Measurements from ENCODE around the gene RBM24. TPM values are rescaled to one million over a fixed set of nuclear protein-coding genes. Genes with fewer than 3 reads are reported as not detected.
A peak's percentile ranks its signal among the peaks of the same experiment; 100 is the strongest.
"Not testable (repeated sequence)": the region's sequence is repeated elsewhere in the genome, so short reads cannot be mapped to it uniquely, and the experiment has no call there.

Gene RBM24
- total RNA-seq, 1 experiment from 2014 or later: not detected

DNA sequence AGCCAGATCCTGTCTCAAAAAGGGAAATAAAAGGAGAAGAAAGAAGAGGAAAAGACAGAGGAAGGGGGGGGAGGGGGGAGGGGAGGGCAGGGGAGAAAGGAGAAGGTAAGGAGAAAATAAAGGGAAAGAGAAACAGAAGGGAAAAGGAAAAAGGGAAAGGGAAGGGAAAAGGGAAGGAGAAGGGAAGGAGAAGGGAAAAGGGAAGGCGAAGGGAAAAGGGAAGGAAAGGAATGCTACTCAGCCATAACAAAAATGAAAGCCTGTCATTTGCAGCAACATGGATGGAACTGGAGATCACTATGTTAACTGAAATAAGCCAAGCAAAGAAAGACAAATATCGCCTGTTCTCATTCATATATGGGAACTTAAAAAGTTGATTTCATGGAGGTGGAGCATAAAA is 22.3 kb downstream of the RBM24 start:
- BruUV-seq (replicated peaks): no TSS peak
- Mint-ChIP-seq H3K36me3 (ENCODE audit: insufficient read depth, unreplicated experiment) (no peaks in the 10 kb centered on the region), H3K4me3 (ENCODE audit: unreplicated experiment) (no peak overlapping the region), H3K9me3 (ENCODE audit: unreplicated experiment) (no peaks in the 10 kb centered on the region), H3K27me3 (ENCODE audit: insufficient read depth, unreplicated experiment) (no peaks in the 10 kb centered on the region), H3K4me1 (ENCODE audit: low read depth, unreplicated experiment) (no peaks in the 10 kb centered on the region), H3K27ac (ENCODE audit: unreplicated experiment) (no peak overlapping the region)
- Histone ChIP-seq H3K27me3 (replicated peaks; ENCODE audit: control insufficient read depth, insufficient read depth, low read length) (no peaks in the 10 kb centered on the region), H3K36me3 (ENCODE audit: control insufficient read depth, insufficient read depth, low read length) (no peaks in the 10 kb centered on the region), H3K9me3 (no peaks in the 10 kb centered on the region), H3K4me1 (peaks cover 8% of the 10 kb centered on the region), H3K4me3 (ENCODE audit: low read depth, low read length) (no peak overlapping the region)
- no peak for DNase-seq
- intact Hi-C loops (cut with micrococcal nuclease; ENCODE audit: unreplicated experiment): no loop called here
- TF ChIP-seq, protein P1, sequence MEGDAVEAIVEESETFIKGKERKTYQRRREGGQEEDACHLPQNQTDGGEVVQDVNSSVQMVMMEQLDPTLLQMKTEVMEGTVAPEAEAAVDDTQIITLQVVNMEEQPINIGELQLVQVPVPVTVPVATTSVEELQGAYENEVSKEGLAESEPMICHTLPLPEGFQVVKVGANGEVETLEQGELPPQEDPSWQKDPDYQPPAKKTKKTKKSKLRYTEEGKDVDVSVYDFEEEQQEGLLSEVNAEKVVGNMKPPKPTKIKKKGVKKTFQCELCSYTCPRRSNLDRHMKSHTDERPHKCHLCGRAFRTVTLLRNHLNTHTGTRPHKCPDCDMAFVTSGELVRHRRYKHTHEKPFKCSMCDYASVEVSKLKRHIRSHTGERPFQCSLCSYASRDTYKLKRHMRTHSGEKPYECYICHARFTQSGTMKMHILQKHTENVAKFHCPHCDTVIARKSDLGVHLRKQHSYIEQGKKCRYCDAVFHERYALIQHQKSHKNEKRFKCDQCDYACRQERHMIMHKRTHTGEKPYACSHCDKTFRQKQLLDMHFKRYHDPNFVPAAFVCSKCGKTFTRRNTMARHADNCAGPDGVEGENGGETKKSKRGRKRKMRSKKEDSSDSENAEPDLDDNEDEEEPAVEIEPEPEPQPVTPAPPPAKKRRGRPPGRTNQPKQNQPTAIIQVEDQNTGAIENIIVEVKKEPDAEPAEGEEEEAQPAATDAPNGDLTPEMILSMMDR (IDR thresholded peaks at IDR 0.05; ENCODE audit: insufficient read depth in 1 of 2, low read depth in 1 of 2, low read length in 1 of 2, severe bottlenecking in 1 of 2, unreplicated experiment in 1 of 2): no peak
- POLR2A ChIA-PET: interaction anchor here (0.8 kb wide), 1 partner anchor 188 kb away, joined by 3 read pairs; no protein-coding TSS in a partner anchor
- CTCF ChIA-PET: no interaction called here

DNA sequence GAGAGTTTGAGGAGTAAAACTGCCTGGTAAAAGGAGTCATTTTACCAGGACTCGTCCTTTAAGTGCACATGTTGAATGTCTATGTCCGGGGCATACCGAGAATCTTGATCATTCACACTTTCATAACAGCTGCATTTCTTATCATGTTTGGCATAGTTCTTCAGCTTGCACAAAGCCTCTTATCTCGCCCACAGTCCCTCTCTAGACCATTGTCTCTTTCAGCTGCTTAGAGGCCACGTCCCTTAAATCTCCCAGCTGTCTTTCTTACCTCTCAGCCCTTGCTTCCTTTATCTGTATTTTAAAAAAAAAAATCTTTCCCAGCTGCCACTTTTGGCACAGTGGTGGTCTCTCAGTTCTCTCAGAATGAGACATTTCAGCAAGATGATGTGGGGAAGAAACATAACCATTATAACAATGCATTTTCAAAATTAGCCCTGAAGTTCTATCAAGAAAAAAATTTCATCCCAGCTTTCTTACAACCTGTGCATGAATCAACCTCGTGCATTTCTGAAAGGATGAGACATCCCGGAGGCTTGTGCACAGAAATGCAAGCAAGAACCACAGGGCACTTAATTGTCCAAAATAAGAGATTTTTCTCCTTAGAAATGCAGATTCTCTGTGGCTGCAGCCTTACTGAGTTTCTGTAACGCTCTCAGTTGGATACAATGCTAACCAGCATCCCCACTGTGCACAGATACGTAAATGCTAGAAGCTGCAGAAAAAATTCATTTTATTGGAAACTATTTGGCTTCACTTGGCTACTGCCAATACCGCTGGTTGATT is 24.2 kb downstream of the RBM24 start:
- no TSS peak for BruUV-seq (replicated peaks)
- CTCF ChIA-PET: interaction anchor here (0.6 kb wide), 1 partner anchor 294 kb away, joined by 5 read pairs; the partner anchor contains the start of gene FAM8A1
- Histone ChIP-seq H3K9me3 (no peaks in the 10 kb centered on the region), H3K4me1 (peaks cover 8% of the 10 kb centered on the region), H3K27me3 (replicated peaks; ENCODE audit: control insufficient read depth, insufficient read depth, low read length) (no peaks in the 10 kb centered on the region), H3K4me3 (ENCODE audit: low read depth, low read length) (no peak overlapping the region), H3K36me3 (ENCODE audit: control insufficient read depth, insufficient read depth, low read length) (no peaks in the 10 kb centered on the region)
- peak in 1 of 2 experiments; percentile 26 for DNase-seq
- Mint-ChIP-seq H3K4me1 (ENCODE audit: low read depth, unreplicated experiment) (no peaks in the 10 kb centered on the region), H3K36me3 (ENCODE audit: insufficient read depth, unreplicated experiment) (no peaks in the 10 kb centered on the region), H3K27me3 (ENCODE audit: insufficient read depth, unreplicated experiment) (no peaks in the 10 kb centered on the region), H3K27ac (ENCODE audit: unreplicated experiment) (no peak overlapping the region), H3K9me3 (ENCODE audit: unreplicated experiment) (no peaks in the 10 kb centered on the region), H3K4me3 (ENCODE audit: unreplicated experiment) (no peak overlapping the region)
- intact Hi-C loops (cut with micrococcal nuclease; ENCODE audit: unreplicated experiment): no loop called here
- TF ChIP-seq, protein P1 (IDR thresholded peaks at IDR 0.05; ENCODE audit: insufficient read depth in 1 of 2, low read depth in 1 of 2, low read length in 1 of 2, severe bottlenecking in 1 of 2, unreplicated experiment in 1 of 2): no peak
- POLR2A ChIA-PET: no interaction called here

DNA sequence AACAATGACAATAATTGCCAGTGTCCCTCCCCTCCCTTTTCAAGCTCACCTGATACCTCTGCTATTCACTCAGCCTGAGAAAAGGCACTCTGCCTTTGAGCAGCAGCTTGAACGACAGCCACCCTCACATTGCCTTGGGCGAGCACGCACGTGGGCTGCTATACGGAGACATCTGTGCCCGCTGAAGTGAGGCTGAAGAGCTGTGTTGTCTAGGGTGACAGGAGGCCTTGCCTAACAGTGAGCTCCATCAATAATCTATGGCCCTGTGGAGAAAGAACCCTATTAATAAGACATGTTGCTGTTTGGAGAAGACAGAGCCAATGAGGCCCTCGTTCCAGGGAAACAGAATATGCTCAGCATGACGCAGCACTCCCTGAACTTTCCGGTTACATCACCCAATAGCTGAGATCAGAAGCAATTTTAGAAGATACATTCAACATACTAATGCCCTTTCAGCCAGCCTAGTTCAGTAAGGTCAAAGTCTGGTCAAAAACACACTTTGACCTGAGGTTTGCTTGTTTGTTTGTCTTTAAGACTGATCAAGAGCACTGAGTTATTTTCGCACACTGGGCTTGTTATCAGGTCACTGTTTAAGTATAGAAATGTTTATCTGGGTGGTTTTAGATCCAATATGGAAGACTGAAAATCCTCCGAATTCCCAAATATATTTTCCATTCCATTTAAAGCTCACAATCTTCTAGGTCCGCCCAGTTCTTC is 30.6 kb downstream of the RBM24 start:
- H3K4me1 ChIP-seq: peaks cover 7% of the 10 kb centered on the region
- Mint-ChIP-seq H3K36me3 (ENCODE audit: insufficient read depth, unreplicated experiment) (no peaks in the 10 kb centered on the region), H3K4me3 (ENCODE audit: unreplicated experiment) (no peak overlapping the region), H3K27ac (ENCODE audit: unreplicated experiment) (peak overlapping the region; percentile 76), H3K9me3 (ENCODE audit: unreplicated experiment) (no peaks in the 10 kb centered on the region), H3K4me1 (ENCODE audit: low read depth, unreplicated experiment) (peaks cover 16% of the 10 kb centered on the region), H3K27me3 (ENCODE audit: insufficient read depth, unreplicated experiment) (no peaks in the 10 kb centered on the region)
- intact Hi-C loops (cut with micrococcal nuclease; ENCODE audit: unreplicated experiment): no loop called here
- no peaks in the 10 kb centered on the region for H3K36me3 ChIP-seq (ENCODE audit: control insufficient read depth, insufficient read depth, low read length)
- H3K9me3 ChIP-seq: no peaks in the 10 kb centered on the region
- TF ChIP-seq, protein P1 (IDR thresholded peaks at IDR 0.05; ENCODE audit: insufficient read depth in 1 of 2, low read depth in 1 of 2, low read length in 1 of 2, severe bottlenecking in 1 of 2, unreplicated experiment in 1 of 2): no peak
- ChIA-PET CTCF (no interaction called here), POLR2A (no interaction called here)
- BruUV-seq (replicated peaks): no TSS peak
- H3K27me3 ChIP-seq (replicated peaks; ENCODE audit: control insufficient read depth, insufficient read depth, low read length): no peaks in the 10 kb centered on the region
- no peak overlapping the region for H3K4me3 ChIP-seq (ENCODE audit: low read depth, low read length)
- peak in 1 of 2 experiments; percentile 36 for DNase-seq

DNA sequence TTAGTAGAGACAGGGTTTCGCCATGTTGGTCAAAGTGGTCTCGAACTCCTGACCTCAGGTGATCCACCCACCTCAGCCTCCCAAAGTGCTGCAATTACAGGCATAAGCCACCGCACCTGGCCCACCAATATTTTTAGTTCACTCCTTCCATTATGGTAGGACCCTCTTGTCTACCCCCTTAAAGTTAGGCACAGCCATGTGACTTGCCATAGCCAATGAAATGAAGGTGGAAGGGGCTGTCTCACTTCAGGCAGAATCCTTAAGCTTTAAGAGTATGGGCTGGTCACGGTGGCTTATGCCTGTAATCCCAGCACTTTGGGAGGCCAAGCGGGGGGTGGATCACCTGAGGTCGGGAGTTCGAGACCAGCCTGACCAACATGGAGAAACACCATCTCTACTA is 32.1 kb downstream of the RBM24 start:
- POLR2A ChIA-PET: interaction anchor here (0.6 kb wide), 1 partner anchor 287 kb away, joined by 5 read pairs; the partner anchor contains the start of gene FAM8A1
- H3K27me3 Mint-ChIP-seq (ENCODE audit: insufficient read depth, unreplicated experiment); H3K36me3 ChIP-seq (ENCODE audit: control insufficient read depth, insufficient read depth, low read length); H3K9me3 ChIP-seq; H3K27ac Mint-ChIP-seq (ENCODE audit: unreplicated experiment); H3K27me3 ChIP-seq (replicated peaks; ENCODE audit: control insufficient read depth, insufficient read depth, low read length); intact Hi-C loops (cut with micrococcal nuclease; ENCODE audit: unreplicated experiment); H3K4me3 ChIP-seq (ENCODE audit: low read depth, low read length); H3K36me3 Mint-ChIP-seq (ENCODE audit: insufficient read depth, unreplicated experiment); CTCF ChIA-PET; H3K4me1 ChIP-seq; H3K4me3 Mint-ChIP-seq (ENCODE audit: unreplicated experiment); H3K9me3 Mint-ChIP-seq (ENCODE audit: unreplicated experiment); BruUV-seq (replicated peaks); DNase-seq: not testable (repeated sequence)
- peaks cover 16% of the 10 kb centered on the region for H3K4me1 Mint-ChIP-seq (ENCODE audit: low read depth, unreplicated experiment)

Measured in Caco-2 (cell line).